ENCODE measurements around the gene C10orf53. TPM values are rescaled to one million over a fixed set of nuclear protein-coding genes. Genes with fewer than 3 reads are reported as not detected.

C10orf53 gene
- total RNA-seq, 1 donor = not detected

- TF ChIP-seq CTCF (IDR thresholded peaks at IDR 0.05; ENCODE audit: insufficient read depth, low read length) = no peak
- no peak for DNase-seq (ENCODE audit: low read depth)
- H3K4me3 ChIP-seq (ENCODE audit: low read depth, low read length) = no peak overlapping the region
Observed at GRCh38 chr10:49649294-49649693, 30.2 kb upstream of the C10orf53 start.

GRCh38 chr10:49649936-49650723 is 29.3 kb upstream of the C10orf53 start:
- DNase-seq (ENCODE audit: low read depth) = no peak
- TF ChIP-seq CTCF (IDR thresholded peaks at IDR 0.05; ENCODE audit: insufficient read depth, low read length) = no peak
- H3K4me3 ChIP-seq (ENCODE audit: low read depth, low read length) = no peak overlapping the region

GRCh38 chr10:49650724-49651034 is 28.8 kb upstream of the C10orf53 start:
- H3K4me3 ChIP-seq (ENCODE audit: low read depth, low read length) = no peak overlapping the region
- no peak for DNase-seq (ENCODE audit: low read depth)
- no peak for TF ChIP-seq CTCF (IDR thresholded peaks at IDR 0.05; ENCODE audit: insufficient read depth, low read length)

GRCh38 chr10:49651039-49651835 is 28.2 kb upstream of the C10orf53 start:
- no peak for DNase-seq (ENCODE audit: low read depth)
- H3K4me3 ChIP-seq (ENCODE audit: low read depth, low read length) = no peak overlapping the region
- no peak for TF ChIP-seq CTCF (IDR thresholded peaks at IDR 0.05; ENCODE audit: insufficient read depth, low read length)

- no peak overlapping the region for H3K4me3 ChIP-seq (ENCODE audit: low read depth, low read length)
- DNase-seq (ENCODE audit: low read depth) = no peak
- TF ChIP-seq CTCF (IDR thresholded peaks at IDR 0.05; ENCODE audit: insufficient read depth, low read length) = no peak
Observed at GRCh38 chr10:49651917-49652316, 27.5 kb upstream of the C10orf53 start.

GRCh38 chr10:49652421-49653272 is 26.8 kb upstream of the C10orf53 start:
- no peak overlapping the region for H3K4me3 ChIP-seq (ENCODE audit: low read depth, low read length)
- TF ChIP-seq CTCF (IDR thresholded peaks at IDR 0.05; ENCODE audit: insufficient read depth, low read length) = no peak
- DNase-seq (ENCODE audit: low read depth) = no peak
